ENCODE data around the gene PITX3.

DNA sequence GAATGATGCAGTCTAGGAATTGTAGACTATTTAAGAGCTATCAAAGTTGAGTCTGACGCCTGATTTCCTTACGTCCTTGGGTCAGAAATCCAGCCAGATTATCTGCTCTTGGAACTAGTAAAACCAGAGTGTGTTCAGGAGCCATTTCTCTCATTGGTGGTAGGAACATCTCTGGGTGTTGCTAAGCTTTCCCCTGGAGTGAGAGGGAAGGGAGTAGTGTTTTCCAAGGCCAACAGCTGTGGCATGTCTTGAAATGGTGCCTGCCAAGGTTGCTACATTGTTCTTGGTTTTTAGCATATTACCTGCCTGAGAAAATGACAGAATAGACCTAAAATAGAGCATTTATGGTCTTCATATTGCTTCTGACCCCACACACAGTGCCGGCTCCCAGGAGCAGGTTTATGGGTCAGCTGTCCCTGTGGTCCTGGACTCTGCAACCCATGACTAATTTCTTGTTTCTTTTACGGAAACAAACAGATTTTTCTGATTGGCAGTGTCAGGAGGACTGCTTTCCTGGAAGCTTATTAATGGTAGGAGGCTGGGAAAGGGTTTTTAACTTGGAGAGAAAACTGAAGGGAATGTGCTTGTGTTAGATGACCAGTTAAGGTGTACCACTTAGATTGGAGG is 21.5 kb upstream of the PITX3 start:
- TF ChIP-seq EP300 (conservative IDR thresholded peaks at IDR 0.05; ENCODE audit: poor library complexity, severe bottlenecking) (no peak), SMC3 (conservative IDR thresholded peaks at IDR 0.05; ENCODE audit: poor library complexity) (no peak), EZH2 (IDR thresholded peaks at IDR 0.05; ENCODE audit: borderline replicate concordance, insufficient read depth, low read length, poor library complexity, severe bottlenecking) (no peak), RAD21 (conservative IDR thresholded peaks at IDR 0.05) (no peak), TAF1 (IDR thresholded peaks at IDR 0.05; ENCODE audit: low read depth) (no peak), POLR2AphosphoS5 (IDR thresholded peaks at IDR 0.05) (no peak), MXI1 (conservative IDR thresholded peaks at IDR 0.05; ENCODE audit: poor library complexity, severe bottlenecking) (no peak)
- TF ChIP-seq, protein P1, sequence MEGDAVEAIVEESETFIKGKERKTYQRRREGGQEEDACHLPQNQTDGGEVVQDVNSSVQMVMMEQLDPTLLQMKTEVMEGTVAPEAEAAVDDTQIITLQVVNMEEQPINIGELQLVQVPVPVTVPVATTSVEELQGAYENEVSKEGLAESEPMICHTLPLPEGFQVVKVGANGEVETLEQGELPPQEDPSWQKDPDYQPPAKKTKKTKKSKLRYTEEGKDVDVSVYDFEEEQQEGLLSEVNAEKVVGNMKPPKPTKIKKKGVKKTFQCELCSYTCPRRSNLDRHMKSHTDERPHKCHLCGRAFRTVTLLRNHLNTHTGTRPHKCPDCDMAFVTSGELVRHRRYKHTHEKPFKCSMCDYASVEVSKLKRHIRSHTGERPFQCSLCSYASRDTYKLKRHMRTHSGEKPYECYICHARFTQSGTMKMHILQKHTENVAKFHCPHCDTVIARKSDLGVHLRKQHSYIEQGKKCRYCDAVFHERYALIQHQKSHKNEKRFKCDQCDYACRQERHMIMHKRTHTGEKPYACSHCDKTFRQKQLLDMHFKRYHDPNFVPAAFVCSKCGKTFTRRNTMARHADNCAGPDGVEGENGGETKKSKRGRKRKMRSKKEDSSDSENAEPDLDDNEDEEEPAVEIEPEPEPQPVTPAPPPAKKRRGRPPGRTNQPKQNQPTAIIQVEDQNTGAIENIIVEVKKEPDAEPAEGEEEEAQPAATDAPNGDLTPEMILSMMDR (IDR thresholded peaks at IDR 0.05; ENCODE audit: poor library complexity, severe bottlenecking) = no peak
- TF ChIP-seq, protein P2, sequence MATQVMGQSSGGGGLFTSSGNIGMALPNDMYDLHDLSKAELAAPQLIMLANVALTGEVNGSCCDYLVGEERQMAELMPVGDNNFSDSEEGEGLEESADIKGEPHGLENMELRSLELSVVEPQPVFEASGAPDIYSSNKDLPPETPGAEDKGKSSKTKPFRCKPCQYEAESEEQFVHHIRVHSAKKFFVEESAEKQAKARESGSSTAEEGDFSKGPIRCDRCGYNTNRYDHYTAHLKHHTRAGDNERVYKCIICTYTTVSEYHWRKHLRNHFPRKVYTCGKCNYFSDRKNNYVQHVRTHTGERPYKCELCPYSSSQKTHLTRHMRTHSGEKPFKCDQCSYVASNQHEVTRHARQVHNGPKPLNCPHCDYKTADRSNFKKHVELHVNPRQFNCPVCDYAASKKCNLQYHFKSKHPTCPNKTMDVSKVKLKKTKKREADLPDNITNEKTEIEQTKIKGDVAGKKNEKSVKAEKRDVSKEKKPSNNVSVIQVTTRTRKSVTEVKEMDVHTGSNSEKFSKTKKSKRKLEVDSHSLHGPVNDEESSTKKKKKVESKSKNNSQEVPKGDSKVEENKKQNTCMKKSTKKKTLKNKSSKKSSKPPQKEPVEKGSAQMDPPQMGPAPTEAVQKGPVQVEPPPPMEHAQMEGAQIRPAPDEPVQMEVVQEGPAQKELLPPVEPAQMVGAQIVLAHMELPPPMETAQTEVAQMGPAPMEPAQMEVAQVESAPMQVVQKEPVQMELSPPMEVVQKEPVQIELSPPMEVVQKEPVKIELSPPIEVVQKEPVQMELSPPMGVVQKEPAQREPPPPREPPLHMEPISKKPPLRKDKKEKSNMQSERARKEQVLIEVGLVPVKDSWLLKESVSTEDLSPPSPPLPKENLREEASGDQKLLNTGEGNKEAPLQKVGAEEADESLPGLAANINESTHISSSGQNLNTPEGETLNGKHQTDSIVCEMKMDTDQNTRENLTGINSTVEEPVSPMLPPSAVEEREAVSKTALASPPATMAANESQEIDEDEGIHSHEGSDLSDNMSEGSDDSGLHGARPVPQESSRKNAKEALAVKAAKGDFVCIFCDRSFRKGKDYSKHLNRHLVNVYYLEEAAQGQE (IDR thresholded peaks at IDR 0.05; ENCODE audit: borderline replicate concordance) = no peak
